HCT116 (cell line): ENCODE measurements around the gene ADM2.

Experiments
- EGR1 ChIP-seq: IDR thresholded peaks from 2 replicates; pipeline ENCODE4 v1.6.1; 2012; ENCODE audit warnings: low read depth
- EZH2 ChIP-seq: fragments of 200-600 bp; sonication (generic); IDR thresholded peaks from 2 replicates; pipeline ENCODE4 v1.6.1; 2017; ENCODE audit warnings: antibody characterized with exemption, mixed run types
- EZH2phosphoT487 ChIP-seq: fragments of 200-600 bp; IDR thresholded peaks from 2 replicates; pipeline ENCODE4 v1.6.1; 2018; ENCODE audit warnings: antibody characterized with exemption, borderline replicate concordance
- JUND ChIP-seq: IDR thresholded peaks from 2 replicates; pipeline ENCODE4 v1.6.1; 2012
- POLR2A ChIP-seq: IDR thresholded peaks from 2 replicates; pipeline ENCODE4 v1.7.0; 2011; ENCODE audit warnings: borderline replicate concordance; ENCODE audit not compliant: insufficient read depth, insufficient read length; ENCODE audit errors: extremely low read depth
- SIN3A ChIP-seq: IDR thresholded peaks from 2 replicates; pipeline ENCODE4 v1.6.1; 2012; ENCODE audit warnings: low read depth
- SP1 ChIP-seq: IDR thresholded peaks from 2 replicates; pipeline ENCODE4 v1.6.1; 2012; ENCODE audit warnings: low read depth
- SRF ChIP-seq: IDR thresholded peaks from 2 replicates; pipeline ENCODE4 v1.6.1; 2012; ENCODE audit warnings: low read depth
- TCF7L2 ChIP-seq: IDR thresholded peaks from 2 replicates; pipeline ENCODE4 v1.7.0; 2011; ENCODE audit warnings: borderline replicate concordance, inconsistent platforms; ENCODE audit not compliant: insufficient read depth, insufficient read length; ENCODE audit errors: extremely low read depth
- YY1 ChIP-seq: IDR thresholded peaks from 2 replicates; pipeline ENCODE4 v1.6.1; 2011; ENCODE audit warnings: low read length, low read depth, moderate library complexity, mild to moderate bottlenecking; ENCODE audit not compliant: insufficient replicate concordance; ENCODE audit errors: extremely low read depth
- ZFX ChIP-seq: fragments of 450-650 bp; IDR thresholded peaks from 2 replicates; pipeline ENCODE4 v1.6.1; 2017
- ZNF274 ChIP-seq: fragments of 200-500 bp; sonication (Bioruptor generic); IDR thresholded peaks from 2 replicates; pipeline ENCODE4 v1.6.1; 2014; ENCODE audit warnings: mild to moderate bottlenecking, low read depth, low read length, inconsistent platforms
- TF ChIP-seq, protein P1 (sequence below), 3 experiments: fragments of 200-600 bp in 1 of 3; sonication (generic) in 1 of 3; IDR thresholded peaks in 2 of 3; conservative IDR thresholded peaks in 1 of 3; 2 replicates each; pipeline ENCODE4 v1.5.1; 2012 to 2017; ENCODE audit warnings: low read depth in 2 of 3, low read length in 2 of 3, antibody characterized with exemption in 1 of 3, borderline replicate concordance in 1 of 3, control low read depth in 1 of 3, mild to moderate bottlenecking in 1 of 3, mixed read lengths in 1 of 3, mixed run types in 1 of 3, moderate library complexity in 1 of 3; ENCODE audit not compliant: insufficient read depth in 1 of 3

DNA sequence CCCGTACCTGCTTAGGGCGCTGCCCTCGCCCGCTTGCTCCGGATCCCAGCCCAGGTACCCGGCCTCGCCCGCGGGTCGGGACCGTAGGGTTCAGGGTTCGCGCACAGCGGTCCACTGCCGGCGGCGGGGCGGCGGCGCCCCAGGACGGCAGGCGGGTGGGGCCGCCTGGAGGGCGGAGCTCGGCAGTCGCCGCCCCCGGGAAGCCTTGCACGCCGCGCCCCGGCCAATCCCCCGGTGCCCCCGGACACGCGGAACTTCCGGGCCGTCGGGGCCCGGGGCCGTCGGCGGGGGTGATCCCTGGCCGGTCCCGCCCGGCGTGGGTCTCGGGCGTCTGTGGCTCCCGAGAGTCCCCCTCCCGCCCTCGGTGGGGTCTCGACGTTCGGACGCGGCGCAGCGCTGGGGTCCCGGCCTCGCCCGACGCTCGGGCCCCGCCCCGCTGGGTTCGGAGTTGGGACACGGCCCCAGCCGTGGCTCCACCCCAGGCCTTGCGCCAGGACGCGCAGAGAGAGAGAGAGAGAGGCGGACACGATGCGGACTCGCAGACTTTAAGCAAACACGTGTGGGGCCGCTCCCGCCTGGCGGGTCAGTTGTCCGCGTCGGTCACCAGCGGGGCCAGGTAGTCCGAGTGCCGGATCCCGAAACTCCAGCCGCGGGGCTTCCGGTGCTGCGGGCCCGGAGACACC lies 48.7 kb downstream of the ADM2 start, which contains the start of gene TYMP:
- TF ChIP-seq, protein P1, sequence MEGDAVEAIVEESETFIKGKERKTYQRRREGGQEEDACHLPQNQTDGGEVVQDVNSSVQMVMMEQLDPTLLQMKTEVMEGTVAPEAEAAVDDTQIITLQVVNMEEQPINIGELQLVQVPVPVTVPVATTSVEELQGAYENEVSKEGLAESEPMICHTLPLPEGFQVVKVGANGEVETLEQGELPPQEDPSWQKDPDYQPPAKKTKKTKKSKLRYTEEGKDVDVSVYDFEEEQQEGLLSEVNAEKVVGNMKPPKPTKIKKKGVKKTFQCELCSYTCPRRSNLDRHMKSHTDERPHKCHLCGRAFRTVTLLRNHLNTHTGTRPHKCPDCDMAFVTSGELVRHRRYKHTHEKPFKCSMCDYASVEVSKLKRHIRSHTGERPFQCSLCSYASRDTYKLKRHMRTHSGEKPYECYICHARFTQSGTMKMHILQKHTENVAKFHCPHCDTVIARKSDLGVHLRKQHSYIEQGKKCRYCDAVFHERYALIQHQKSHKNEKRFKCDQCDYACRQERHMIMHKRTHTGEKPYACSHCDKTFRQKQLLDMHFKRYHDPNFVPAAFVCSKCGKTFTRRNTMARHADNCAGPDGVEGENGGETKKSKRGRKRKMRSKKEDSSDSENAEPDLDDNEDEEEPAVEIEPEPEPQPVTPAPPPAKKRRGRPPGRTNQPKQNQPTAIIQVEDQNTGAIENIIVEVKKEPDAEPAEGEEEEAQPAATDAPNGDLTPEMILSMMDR (IDR thresholded peaks at IDR 0.05 in 2 of 3, conservative IDR thresholded peaks at IDR 0.05 in 1 of 3; ENCODE audit: borderline replicate concordance in 1 of 3, insufficient read depth in 1 of 3, low read depth in 2 of 3, low read length in 2 of 3): no peak
- peak; percentile 20 for TF ChIP-seq TCF7L2
- TF ChIP-seq EZH2: no peak
- no peak for TF ChIP-seq EZH2phosphoT487
- no peak for TF ChIP-seq SRF
- peak; percentile 31 for TF ChIP-seq POLR2A
- no peak for TF ChIP-seq SP1
- TF ChIP-seq ZFX: peak; percentile 61; the same call in 1 of the 2 replicates
- no peak for TF ChIP-seq ZNF274
- no peak for TF ChIP-seq JUND
- no peak for TF ChIP-seq YY1
- no peak for TF ChIP-seq EGR1
- TF ChIP-seq SIN3A: no peak
